ENCODE data around the gene PSMB5. TPM values are rescaled to one million over a fixed set of nuclear protein-coding genes. Genes with fewer than 3 reads are reported as not detected.

Gene PSMB5
- total and polyA plus RNA-seq, 2 of the 13 experiments (the other 11 are each of a cell fraction or from before 2014, with no cell fraction given), result 705 to 871 TPM

GRCh38 chr14:22976620-22977433 is 57.9 kb downstream of the PSMB5 start (continued):
- TF ChIP-seq ZBTB33 (CRISPR knock-in tag; IDR thresholded peaks at IDR 0.05) (peak; percentile 77; the same call in 1 of the 2 replicates), ZNF619 (CRISPR knock-in tag; IDR thresholded peaks at IDR 0.05) (peak; percentile 95), MTA3 (CRISPR knock-in tag; IDR thresholded peaks at IDR 0.05) (0 out of 2 replicates have a peak, but pooled peaks have one; percentile 34), HOMEZ (CRISPR knock-in tag; IDR thresholded peaks at IDR 0.05; ENCODE audit: low read depth) (peak; percentile 61; the same call in 1 of the 2 replicates), PPARG (CRISPR knock-in tag; conservative IDR thresholded peaks at IDR 0.05) (peak; percentile 79), SCMH1 (CRISPR knock-in tag; IDR thresholded peaks at IDR 0.05; ENCODE audit: borderline replicate concordance) (no peak), ZNF235 (CRISPR knock-in tag; IDR thresholded peaks at IDR 0.05; ENCODE audit: borderline replicate concordance) (no peak), CBX1 (IDR thresholded peaks at IDR 0.05; ENCODE audit: low read depth) (peak; percentile 84), BCL6 (CRISPR knock-in tag; IDR thresholded peaks at IDR 0.05) (peak; percentile 94), ZNF709 (CRISPR knock-in tag; IDR thresholded peaks at IDR 0.05) (no peak), ZNF772 (CRISPR knock-in tag; IDR thresholded peaks at IDR 0.05) (peak; percentile 96), TAF1 (CRISPR knock-in tag; IDR thresholded peaks at IDR 0.05) (peak; percentile 74), NFKBIZ (CRISPR knock-in tag; IDR thresholded peaks at IDR 0.05) (peak; percentile 91; the same call in 1 of the 2 replicates), ZNF891 (CRISPR knock-in tag; IDR thresholded peaks at IDR 0.05) (no peak), ZNF75D (CRISPR knock-in tag; IDR thresholded peaks at IDR 0.05; ENCODE audit: borderline replicate concordance) (no peak), NR2F6 (IDR thresholded peaks at IDR 0.05) (no peak), NR2F6 (CRISPR knock-in tag; IDR thresholded peaks at IDR 0.05) (peak; percentile 91), ZNF431 (CRISPR knock-in tag; IDR thresholded peaks at IDR 0.05; ENCODE audit: borderline replicate concordance, low read depth) (no peak), ZNF383 (CRISPR knock-in tag; IDR thresholded peaks at IDR 0.05; ENCODE audit: borderline replicate concordance) (no peak), NFE2L2 (IDR thresholded peaks at IDR 0.05; ENCODE audit: low read length) (peak; percentile 7; the same call in 1 of the 2 replicates), ZBTB7A (CRISPR knock-in tag; IDR thresholded peaks at IDR 0.05) (no peak), ZNF10 (CRISPR knock-in tag; IDR thresholded peaks at IDR 0.05; ENCODE audit: borderline replicate concordance, low read depth) (no peak), SP5 (CRISPR knock-in tag; IDR thresholded peaks at IDR 0.05; ENCODE audit: borderline replicate concordance, low read depth) (peak; percentile 97)
- TF ChIP-seq, protein P1, sequence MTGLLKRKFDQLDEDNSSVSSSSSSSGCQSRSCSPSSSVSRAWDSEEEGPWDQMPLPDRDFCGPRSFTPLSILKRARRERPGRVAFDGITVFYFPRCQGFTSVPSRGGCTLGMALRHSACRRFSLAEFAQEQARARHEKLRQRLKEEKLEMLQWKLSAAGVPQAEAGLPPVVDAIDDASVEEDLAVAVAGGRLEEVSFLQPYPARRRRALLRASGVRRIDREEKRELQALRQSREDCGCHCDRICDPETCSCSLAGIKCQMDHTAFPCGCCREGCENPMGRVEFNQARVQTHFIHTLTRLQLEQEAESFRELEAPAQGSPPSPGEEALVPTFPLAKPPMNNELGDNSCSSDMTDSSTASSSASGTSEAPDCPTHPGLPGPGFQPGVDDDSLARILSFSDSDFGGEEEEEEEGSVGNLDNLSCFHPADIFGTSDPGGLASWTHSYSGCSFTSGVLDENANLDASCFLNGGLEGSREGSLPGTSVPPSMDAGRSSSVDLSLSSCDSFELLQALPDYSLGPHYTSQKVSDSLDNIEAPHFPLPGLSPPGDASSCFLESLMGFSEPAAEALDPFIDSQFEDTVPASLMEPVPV (CRISPR knock-in tag; IDR thresholded peaks at IDR 0.05), result no peak
- TF ChIP-seq, protein P2, sequence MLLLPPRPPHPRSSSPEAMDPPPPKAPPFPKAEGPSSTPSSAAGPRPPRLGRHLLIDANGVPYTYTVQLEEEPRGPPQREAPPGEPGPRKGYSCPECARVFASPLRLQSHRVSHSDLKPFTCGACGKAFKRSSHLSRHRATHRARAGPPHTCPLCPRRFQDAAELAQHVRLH (CRISPR knock-in tag; IDR thresholded peaks at IDR 0.05; ENCODE audit: borderline replicate concordance, low read depth), result peak; percentile 64
- TF ChIP-seq, protein P3, sequence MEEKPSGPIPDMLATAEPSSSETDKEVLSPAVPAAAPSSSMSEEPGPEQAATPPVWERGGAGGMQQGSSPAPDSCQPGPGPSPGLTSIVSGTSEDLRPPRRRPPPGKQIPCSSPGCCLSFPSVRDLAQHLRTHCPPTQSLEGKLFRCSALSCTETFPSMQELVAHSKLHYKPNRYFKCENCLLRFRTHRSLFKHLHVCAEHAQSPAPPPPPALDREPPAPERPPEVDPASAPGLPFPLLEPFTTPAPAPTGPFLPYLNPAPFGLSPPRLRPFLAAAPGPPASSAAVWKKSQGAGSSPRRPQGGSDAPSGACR (CRISPR knock-in tag; IDR thresholded peaks at IDR 0.05), result no peak
